Right lobe of liver (tissue), 4 donors: Measurements from ENCODE around the gene PHLDA2.

Experiments
- POLR2A ChIP-seq: fragments of 450-650 bp; IDR thresholded peaks from one replicate; pipeline ENCODE4 v1.6.1; 2017; ENCODE audit warnings: antibody characterized with exemption, mild to moderate bottlenecking
- TF ChIP-seq, protein P1 (sequence below), 4 donors: fragments of 200-600 bp in 3 of 4; fragments of 450-650 bp in 1 of 4; IDR thresholded peaks; one replicate each; pipeline versions ENCODE4 v1.5.1 to v1.8.0; 2016 to 2022; ENCODE audit warnings: antibody characterized with exemption in 4 of 4, mild to moderate bottlenecking in 2 of 4
- donor health status: DM: no; HTN: no; CAD: no.
- donor health status: DM: no; HTN: no; CAD: no.
- donor health status: DM: no; HTN: yes; CAD: no.

DNA sequence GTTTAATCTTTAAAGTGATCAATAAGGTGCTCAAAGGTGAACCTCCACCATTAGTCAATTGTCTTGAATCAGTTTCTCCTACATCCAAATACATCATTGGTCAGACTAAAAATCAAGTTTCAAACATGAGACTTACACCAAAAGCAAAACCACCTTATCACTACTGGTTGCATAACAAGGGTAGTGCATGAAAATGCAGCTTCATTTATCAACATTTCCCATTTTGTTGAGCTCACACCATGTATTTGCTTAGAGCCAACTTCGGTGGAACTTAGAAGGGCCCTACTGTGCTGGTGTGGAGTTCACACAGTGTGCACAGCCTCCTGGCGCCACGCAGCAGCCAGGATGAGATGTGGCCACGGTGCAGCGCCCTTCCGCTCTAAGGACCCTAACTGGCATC lies 23.1 kb upstream of the PHLDA2 start:
- TF ChIP-seq, protein P1, sequence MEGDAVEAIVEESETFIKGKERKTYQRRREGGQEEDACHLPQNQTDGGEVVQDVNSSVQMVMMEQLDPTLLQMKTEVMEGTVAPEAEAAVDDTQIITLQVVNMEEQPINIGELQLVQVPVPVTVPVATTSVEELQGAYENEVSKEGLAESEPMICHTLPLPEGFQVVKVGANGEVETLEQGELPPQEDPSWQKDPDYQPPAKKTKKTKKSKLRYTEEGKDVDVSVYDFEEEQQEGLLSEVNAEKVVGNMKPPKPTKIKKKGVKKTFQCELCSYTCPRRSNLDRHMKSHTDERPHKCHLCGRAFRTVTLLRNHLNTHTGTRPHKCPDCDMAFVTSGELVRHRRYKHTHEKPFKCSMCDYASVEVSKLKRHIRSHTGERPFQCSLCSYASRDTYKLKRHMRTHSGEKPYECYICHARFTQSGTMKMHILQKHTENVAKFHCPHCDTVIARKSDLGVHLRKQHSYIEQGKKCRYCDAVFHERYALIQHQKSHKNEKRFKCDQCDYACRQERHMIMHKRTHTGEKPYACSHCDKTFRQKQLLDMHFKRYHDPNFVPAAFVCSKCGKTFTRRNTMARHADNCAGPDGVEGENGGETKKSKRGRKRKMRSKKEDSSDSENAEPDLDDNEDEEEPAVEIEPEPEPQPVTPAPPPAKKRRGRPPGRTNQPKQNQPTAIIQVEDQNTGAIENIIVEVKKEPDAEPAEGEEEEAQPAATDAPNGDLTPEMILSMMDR (IDR thresholded peaks at IDR 0.05), result no peak
- no peak for TF ChIP-seq POLR2A
